ENCODE measurements around the gene ANXA2R.

DNA sequence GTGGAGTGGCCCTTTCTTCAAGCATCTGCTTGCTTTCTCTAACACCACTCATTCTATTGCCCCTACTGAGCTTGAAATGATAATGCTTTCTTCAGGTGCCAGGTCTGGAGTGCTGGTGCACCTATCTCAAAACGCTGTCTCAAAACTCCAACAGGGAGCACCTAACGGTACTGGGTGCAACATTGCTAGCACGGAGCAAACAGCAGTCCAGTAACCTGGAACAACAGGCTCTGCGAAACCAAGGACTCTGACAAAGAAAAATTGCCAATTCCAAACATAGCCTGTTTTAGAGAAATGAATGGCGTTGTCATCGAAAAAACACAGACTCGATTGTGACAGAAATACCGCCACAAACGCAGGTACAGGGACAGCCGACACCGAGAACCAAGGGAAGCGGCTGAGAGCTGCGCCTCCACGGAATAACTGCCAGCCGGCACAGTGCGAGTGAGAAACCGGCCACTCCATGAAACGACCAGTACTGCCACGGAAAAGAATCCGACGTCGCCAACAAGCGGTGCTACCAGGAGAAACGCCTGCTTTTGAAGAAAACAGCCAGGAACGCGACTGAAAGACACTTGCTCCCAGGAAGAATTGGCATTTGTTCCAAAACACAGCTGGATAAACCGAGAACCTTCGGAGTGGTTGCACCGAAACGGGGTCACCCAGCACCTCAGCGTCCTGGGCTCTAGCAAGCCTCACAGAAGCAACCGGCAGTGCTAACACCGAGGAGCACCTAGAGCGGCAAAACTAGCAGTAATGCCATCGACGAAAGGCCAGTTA is 3.1 kb downstream of the ANXA2R start:
- TF ChIP-seq TAF1 (IDR thresholded peaks at IDR 0.05; ENCODE audit: low read depth) (no peak), EZH2 (IDR thresholded peaks at IDR 0.05; ENCODE audit: borderline replicate concordance, insufficient read depth, low read length, poor library complexity, severe bottlenecking) (no peak), EP300 (conservative IDR thresholded peaks at IDR 0.05; ENCODE audit: poor library complexity, severe bottlenecking) (no peak), MXI1 (conservative IDR thresholded peaks at IDR 0.05; ENCODE audit: poor library complexity, severe bottlenecking) (no peak), POLR2AphosphoS5 (IDR thresholded peaks at IDR 0.05) (no peak)
- TF ChIP-seq, protein P1, sequence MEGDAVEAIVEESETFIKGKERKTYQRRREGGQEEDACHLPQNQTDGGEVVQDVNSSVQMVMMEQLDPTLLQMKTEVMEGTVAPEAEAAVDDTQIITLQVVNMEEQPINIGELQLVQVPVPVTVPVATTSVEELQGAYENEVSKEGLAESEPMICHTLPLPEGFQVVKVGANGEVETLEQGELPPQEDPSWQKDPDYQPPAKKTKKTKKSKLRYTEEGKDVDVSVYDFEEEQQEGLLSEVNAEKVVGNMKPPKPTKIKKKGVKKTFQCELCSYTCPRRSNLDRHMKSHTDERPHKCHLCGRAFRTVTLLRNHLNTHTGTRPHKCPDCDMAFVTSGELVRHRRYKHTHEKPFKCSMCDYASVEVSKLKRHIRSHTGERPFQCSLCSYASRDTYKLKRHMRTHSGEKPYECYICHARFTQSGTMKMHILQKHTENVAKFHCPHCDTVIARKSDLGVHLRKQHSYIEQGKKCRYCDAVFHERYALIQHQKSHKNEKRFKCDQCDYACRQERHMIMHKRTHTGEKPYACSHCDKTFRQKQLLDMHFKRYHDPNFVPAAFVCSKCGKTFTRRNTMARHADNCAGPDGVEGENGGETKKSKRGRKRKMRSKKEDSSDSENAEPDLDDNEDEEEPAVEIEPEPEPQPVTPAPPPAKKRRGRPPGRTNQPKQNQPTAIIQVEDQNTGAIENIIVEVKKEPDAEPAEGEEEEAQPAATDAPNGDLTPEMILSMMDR (IDR thresholded peaks at IDR 0.05; ENCODE audit: poor library complexity, severe bottlenecking), result no peak

Measured in neural cell (in vitro differentiated cells).